Renal cortical epithelial cell (primary cell): ENCODE data around the gene MYO5A. TPM values are rescaled to one million over a fixed set of nuclear protein-coding genes. Genes with fewer than 3 reads are reported as not detected.
"Not testable (repeated sequence)": the region's sequence is repeated elsewhere in the genome, so short reads cannot be mapped to it uniquely, and the experiment has no call there.

Source experiments
- DNase-seq: peaks from one replicate; pipeline ENCODE4 v3.0.0-alpha.2; 2011; ENCODE audit warnings: low read depth
- total RNA-seq: library from RNA; depleted of rRNA; stranded (reverse); fragments of >200 nt; gene quantifications from 2 replicates; pipeline ENCODE4 v1.2.3, GENCODE V29; 2014

MYO5A gene
- total RNA-seq, 1 donor from 2014 or later = 71.3 TPM

- no peak for DNase-seq
Observed at GRCh38 chr15:52419494-52419893, 109.2 kb downstream of the MYO5A start.

GRCh38 chr15:52417957-52418356 lies 110.7 kb downstream of the MYO5A start:
- no peak for DNase-seq

GRCh38 chr15:52417521-52417920 lies 111.2 kb downstream of the MYO5A start:
- no peak for DNase-seq

GRCh38 chr15:52416566-52416965 lies 112.1 kb downstream of the MYO5A start:
- DNase-seq = not testable (repeated sequence)

GRCh38 chr15:52415628-52416027 lies 113.1 kb downstream of the MYO5A start:
- peak; percentile 57 for DNase-seq

GRCh38 chr15:52414936-52415335 lies 113.7 kb downstream of the MYO5A start:
- no peak for DNase-seq

GRCh38 chr15:52408823-52409222 lies 119.9 kb downstream of the MYO5A start:
- peak; percentile 16 for DNase-seq

GRCh38 chr15:52407374-52407773 lies 121.3 kb downstream of the MYO5A start:
- DNase-seq = no peak

- no peak for DNase-seq
Observed at GRCh38 chr15:52406601-52407000, 122.1 kb downstream of the MYO5A start.

GRCh38 chr15:52405856-52406255 lies 122.8 kb downstream of the MYO5A start:
- DNase-seq = no peak

GRCh38 chr15:52397118-52397517 lies 131.6 kb downstream of the MYO5A start:
- DNase-seq = no peak

GRCh38 chr15:52394118-52394517 lies 134.6 kb downstream of the MYO5A start:
- DNase-seq = peak; percentile 3

GRCh38 chr15:52392008-52392687 lies 136.5 kb downstream of the MYO5A start:
- peak; percentile 93 for DNase-seq

GRCh38 chr15:52391069-52391468 lies 137.6 kb downstream of the MYO5A start:
- no peak for DNase-seq

GRCh38 chr15:52385670-52386069 lies 143.0 kb downstream of the MYO5A start:
- no peak for DNase-seq

- no peak for DNase-seq
Observed at GRCh38 chr15:52383100-52383588, 145.5 kb downstream of the MYO5A start.

GRCh38 chr15:52382647-52383046 lies 146.0 kb downstream of the MYO5A start:
- no peak for DNase-seq

- DNase-seq = no peak
Observed at GRCh38 chr15:52379395-52380106, 149.1 kb downstream of the MYO5A start.

GRCh38 chr15:52378746-52379394 lies 149.8 kb downstream of the MYO5A start:
- no peak for DNase-seq

- no peak for DNase-seq
Observed at GRCh38 chr15:52370010-52370409, 158.7 kb downstream of the MYO5A start.

GRCh38 chr15:52369455-52369854 lies 159.2 kb downstream of the MYO5A start:
- DNase-seq = no peak

- no peak for DNase-seq
Observed at GRCh38 chr15:52369030-52369429, 159.7 kb downstream of the MYO5A start.

- DNase-seq = no peak
Observed at GRCh38 chr15:52368402-52368801, 160.3 kb downstream of the MYO5A start.
